ENCODE measurements around the gene RAC3.

- TF ChIP-seq ZNF274 (IDR thresholded peaks at IDR 0.05; ENCODE audit: low read depth, low read length) = no peak
- TF ChIP-seq SUZ12 (IDR thresholded peaks at IDR 0.05; ENCODE audit: extremely low read depth, insufficient read depth, insufficient read length) = no peak
- no peak for TF ChIP-seq YY1 (IDR thresholded peaks at IDR 0.05; ENCODE audit: insufficient read depth, insufficient read length)
Measured at GRCh38 chr17:82073446-82073845, 42.0 kb downstream of the RAC3 start.
